ELF-1 (cell line): ENCODE measurements around the gene AP2A2.

Source experiments
- DNase-seq: peaks from one replicate; pipeline ENCODE4 v3.0.0-alpha.2; 2016; ENCODE audit warnings: low read depth, low spot score

The AP2A2 gene

GRCh38 chr11:1055990-1056771, 130.5 kb downstream of the AP2A2 start:
- DNase-seq: no peak

DNA sequence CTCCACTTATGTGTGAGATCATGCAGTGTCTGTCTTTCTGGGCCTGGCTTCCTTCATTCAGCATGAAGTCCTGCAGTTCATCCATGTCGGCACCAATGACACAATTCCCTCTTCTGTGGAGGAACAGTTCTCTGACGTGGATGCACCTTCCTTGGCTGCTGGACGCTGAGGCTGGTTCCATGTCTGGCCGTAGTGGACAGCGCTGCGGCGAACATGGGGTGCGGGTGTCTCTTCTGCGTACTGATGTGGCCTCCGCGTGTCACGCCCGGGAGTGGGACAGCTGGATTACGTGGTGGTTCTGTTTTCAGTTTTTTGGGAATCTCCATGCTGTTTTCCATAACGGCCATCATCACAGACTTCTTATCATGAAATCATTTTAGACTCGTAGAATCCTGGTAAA, 132.1 kb downstream of the AP2A2 start:
- DNase-seq: peak; percentile 1

- peak; percentile 56 for DNase-seq
These were observed 134.1 kb downstream of the AP2A2 start for GRCh38 chr11:1059759-1060158.

- DNase-seq: no peak
These were observed 134.7 kb downstream of the AP2A2 start for GRCh38 chr11:1060410-1060809.

DNA sequence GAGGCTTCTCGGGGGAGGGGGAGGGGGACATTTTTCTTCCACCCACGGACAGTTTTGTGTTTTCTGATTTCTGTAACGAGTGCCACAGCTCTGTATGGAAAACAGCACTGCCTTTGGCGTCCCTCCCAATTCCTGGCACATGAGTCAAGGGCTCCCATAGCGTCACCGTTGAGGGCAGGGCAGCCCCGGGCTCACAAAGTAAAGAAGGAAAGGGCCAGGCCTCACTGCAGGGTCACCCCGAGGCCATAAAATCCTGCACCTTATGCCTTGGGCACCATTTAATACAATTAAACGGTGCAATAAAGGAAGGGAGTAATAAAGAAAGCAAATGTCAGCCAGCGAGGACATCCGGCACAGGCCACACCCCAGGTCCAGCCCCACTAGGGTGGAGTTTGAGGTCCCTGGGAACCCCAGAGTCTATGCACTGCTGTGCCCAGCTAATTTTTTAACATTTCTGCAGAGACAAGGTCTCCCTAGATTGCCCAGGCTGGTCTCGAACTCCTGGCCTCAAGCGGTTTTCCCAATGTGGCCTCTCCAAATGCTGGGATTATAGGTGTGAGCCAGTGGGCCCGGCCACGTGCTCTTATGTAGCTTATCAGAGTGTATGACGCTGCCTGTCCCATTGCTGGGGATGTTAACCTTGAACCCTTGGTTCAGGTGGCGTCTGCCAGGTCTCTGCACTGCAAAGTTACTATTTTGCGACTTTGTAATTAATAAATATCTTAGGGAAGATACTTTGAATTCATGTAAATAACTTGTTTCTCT, 135.4 kb downstream of the AP2A2 start:
- peak; percentile 13 for DNase-seq
